Effector CD8-positive, alpha-beta T cell (primary cell): Measurements from ENCODE around the gene THYN1.

Experiments used
- DNase-seq: peaks from one replicate; lab custom pipeline; 2025; lab: John Stamatoyannopoulos, UW

THYN1 gene

GRCh38 chr11:134248910-134249480 is 4.2 kb downstream of the THYN1 start:
- no peak for DNase-seq

- DNase-seq = no peak
These were observed 6.5 kb downstream of the THYN1 start for GRCh38 chr11:134246678-134247077.

DNA sequence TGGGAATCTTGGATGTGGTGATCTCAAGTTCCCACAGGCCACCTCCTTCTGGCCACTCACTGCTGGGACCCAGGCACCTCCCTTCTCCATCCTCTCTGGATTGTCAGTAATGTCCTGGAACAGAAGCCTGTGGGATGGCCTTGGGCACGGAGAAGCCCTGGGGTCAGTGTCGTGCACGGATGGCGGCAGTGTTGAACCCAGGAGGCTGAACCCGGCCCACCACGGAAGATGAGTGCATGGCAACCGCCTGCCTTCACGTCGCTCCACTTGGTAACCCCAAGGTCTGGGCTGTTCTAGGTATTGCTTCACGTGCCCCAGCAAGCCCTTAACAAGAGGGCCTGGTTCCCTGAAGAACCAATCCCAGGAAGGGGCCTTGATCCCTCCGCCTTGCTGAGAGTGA is 7.1 kb downstream of the THYN1 start:
- DNase-seq = no peak

GRCh38 chr11:134245434-134245833 is 7.7 kb downstream of the THYN1 start:
- DNase-seq = no peak

DNA sequence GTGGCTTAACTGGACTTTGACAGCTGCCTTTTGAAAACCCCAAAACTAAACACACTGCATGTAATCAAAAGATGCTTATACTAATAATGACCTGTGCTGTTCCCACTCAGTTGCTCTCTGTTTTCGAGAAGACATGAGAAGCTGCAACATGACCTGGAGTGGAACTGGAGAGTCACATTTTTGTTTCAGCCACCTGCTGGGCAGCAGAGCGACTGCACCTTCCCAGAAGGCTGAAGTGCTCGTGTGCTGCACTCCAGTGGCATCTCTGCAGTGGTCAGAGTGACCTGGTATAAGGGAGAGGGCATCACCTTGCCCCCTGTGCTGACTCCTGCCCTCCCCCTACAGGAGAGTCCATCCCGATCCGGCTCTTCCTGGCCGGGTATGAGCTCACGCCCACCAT is 8.6 kb downstream of the THYN1 start:
- DNase-seq = no peak

- DNase-seq = no peak
These were observed 9.2 kb downstream of the THYN1 start for GRCh38 chr11:134243913-134244312.

DNA sequence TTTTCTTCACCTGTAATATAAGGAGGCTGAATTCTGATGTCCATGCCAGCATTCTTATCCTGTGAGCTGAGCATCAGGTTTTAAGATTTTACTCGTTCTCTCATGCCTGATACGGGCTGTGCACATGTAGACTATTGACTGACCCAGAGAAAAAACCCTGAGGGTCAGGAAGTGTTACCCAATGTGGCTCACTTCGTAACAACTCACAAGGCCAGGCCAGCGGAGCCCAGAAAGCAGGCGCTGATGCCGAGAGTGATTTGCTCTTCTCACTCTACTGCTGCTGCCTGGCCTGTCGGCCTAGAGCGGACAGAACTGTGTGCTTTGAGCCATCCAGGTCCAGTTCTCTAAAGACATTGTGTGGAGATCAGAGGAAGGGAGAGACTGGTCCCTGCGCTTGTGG is 10.8 kb downstream of the THYN1 start:
- no peak for DNase-seq

DNA sequence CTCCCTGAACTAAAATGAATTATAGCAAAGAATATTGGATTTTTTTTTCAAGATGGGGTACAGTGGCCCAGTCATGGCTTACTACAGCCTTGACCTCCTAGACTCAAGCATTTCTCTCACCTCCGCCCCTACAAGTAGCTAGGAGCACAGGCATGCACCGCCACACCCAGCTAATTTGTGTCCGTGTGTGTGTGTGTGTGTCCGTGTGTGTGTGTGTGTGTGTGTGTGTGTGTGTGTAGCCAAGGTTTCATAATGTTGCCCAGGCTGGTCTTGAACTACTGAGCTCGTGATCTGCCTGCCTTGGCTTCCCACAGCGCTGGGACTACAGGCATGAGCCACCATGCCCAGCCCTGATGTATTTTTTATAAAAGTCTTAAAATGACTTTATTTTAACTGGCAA is 12.6 kb downstream of the THYN1 start:
- DNase-seq = no peak

- DNase-seq = no peak
These were observed 14.2 kb downstream of the THYN1 start for GRCh38 chr11:134238956-134239355.

- DNase-seq = no peak
These were observed 15.6 kb downstream of the THYN1 start for GRCh38 chr11:134237557-134237922.

DNA sequence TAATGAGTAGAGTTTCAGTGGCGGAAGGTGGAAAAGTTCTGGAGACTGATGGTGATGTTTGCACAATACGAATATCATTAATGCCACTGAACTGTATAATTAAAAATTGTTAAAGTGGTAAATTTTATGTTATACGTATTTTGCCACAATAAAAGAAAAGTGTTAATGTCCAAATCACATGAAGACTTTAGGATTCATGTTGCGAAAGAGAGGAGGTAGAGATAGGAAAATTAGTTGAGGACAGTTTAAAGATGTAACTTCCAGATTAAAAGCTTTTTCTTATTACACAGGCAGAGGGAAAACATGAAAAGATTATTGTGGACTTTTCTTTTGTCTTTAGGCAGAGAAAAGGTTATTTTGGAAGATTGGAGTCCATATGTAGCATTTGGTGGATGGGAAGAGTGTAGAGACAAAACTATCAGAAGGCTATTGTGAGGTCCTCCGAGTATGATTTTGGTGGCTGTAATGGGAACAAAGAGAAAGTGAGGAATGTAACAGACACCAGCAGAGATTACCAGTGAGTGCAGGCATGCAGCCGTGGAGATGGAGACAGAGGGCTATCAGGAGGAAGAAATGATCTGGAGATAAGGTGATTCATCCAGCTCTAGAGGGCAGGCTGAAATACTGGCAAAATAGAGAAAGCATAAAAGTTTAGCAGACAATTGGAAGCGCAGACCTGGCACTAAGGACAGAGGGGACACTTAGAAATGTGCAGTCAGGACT is 16.2 kb downstream of the THYN1 start:
- no peak for DNase-seq

DNA sequence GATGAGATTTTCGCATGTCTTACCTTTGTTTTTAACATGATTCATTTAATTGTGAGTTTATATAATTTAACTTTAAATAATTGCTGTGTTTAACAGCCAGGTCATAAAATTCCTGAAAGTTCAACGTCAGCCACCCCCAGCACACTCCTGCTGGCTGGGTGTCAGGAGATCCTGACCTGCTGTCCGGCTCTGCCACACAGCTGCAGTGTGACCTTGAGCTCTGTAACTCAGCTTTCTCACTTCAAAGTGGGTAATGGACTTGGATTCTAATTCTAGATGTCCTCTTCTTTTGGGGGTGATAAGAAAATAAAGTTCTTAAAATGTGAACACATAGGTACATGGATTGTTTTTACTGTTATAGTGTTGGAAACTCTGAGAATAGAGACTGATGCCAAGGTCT is 17.8 kb downstream of the THYN1 start:
- DNase-seq = no peak

DNA sequence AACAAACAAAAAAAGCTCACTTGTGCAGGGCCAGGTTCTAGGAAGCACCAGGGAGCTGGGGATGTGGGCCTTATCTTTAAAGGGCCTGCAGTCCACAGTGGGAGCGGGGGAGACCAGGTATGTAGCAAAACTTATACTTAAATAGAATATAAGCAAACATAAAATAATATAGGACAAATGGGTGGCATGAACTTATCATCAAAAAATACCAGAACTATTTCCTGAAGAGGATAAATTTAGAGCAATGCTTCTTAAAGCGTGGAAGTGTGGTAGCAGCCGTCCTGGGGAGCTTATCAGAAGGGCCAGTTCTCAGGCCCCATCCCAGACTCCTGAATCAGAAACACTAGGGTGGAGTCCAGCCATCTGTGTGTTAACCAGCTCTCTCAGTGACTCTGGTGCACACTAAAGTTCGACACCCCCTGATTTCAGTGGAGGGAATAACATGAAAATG is 19.4 kb downstream of the THYN1 start:
- DNase-seq = no peak

- DNase-seq = no peak
These were observed 21.0 kb downstream of the THYN1 start for GRCh38 chr11:134231958-134232659.

GRCh38 chr11:134230339-134230738 is 22.8 kb downstream of the THYN1 start:
- no peak for DNase-seq

- no peak for DNase-seq
These were observed 23.9 kb downstream of the THYN1 start for GRCh38 chr11:134229126-134229790.

DNA sequence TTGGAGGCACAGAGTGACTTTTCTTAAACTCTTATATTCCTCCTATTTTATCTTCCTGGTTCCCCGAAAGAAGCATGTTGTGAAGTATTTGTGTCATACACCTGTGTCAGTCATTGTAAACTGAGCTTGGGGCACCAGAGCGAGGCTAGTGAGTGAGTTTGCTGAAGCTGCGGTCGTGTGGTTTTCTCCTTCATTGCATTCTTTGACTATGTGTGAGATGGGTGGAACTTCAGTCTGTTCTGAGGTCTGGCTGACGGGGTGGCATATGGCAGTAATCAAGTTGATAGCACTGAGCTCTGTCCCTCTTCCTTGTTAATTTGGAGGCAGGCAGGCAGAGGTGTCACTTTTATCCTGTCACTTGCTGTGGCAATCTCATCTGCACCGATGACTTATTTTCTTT is 24.5 kb downstream of the THYN1 start:
- DNase-seq = no peak

GRCh38 chr11:134226806-134227325 is 26.3 kb downstream of the THYN1 start:
- DNase-seq = no peak

DNA sequence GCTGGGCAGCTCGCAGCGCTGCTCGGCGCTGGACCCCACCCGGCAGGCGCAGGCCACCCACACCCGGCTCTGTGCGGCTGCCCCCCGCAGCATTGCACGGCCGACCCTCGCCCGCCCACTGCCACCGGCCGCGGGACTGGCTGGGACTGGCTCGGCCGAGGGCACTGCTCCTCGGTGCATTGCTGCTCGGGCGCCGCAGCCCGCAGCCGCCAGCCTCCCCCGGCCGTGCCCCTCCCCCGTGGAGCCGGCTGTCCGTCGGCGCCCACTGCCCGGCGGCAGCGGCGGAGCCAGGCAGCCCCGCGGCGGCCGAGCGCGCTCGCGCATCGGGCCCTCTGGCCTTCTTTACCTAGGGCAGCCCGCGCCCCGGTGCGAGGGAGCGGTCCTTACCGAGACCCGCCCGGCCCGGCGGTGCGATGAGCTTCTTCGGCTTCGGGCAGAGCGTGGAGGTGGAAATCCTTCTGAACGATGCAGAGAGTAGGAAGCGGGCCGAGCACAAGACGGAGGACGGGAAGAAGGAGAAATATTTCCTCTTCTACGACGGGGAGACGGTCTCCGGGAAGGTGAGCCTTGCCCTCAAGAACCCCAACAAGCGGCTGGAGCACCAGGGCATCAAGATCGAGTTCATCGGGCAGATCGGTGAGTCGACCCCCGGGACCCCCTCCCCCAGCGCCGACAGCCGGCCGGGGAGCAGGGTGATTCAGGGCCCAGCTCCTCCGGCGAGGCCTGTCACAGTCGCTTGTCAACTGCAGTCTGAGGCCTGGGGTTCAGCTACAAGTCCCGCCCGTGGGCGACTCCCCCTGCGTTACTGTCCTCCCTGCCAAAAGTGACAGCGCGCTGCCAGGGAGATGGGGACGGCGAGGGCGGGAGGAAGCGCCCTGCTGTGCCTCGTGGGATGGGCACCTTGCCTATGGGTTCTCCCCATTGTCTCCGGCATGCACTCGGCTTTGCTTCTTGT is 28.2 kb downstream of the THYN1 start:
- DNase-seq = peak; percentile 43

- peak; percentile 93 for DNase-seq
These were observed 29.1 kb downstream of the THYN1 start, which contains the start of the genes NCAPD3 and VPS26B for GRCh38 chr11:134223836-134224709. TSS of gene NCAPD3 (minus strand) at chr11:134223967. CDS start at chr11:134223926, 41 bp downstream. TSS of gene VPS26B (plus strand) at chr11:134224671. CDS start at chr11:134225123, 452 bp downstream.
